Tibial artery (tissue), 4 donors: Measurements from ENCODE around the gene CDC25A.

ENCODE experiments used
- DNase-seq, 2 donors: peaks; one replicate each; pipeline ENCODE4 v3.0.0-alpha.2; 2019
- H3K27ac ChIP-seq, 2 donors: fragments of 200-600 bp; sonication (generic) in 1 of 2; 1 replicate in 1 of 2; 2 replicates in 1 of 2; pipeline ENCODE4 v1.5.1; 2018 to 2019; ENCODE audit warnings: mild to moderate bottlenecking in 1 of 2
- H3K27me3 ChIP-seq, 2 donors: fragments of 200-600 bp; sonication (generic) in 1 of 2; one replicate each; pipeline versions ENCODE4 v1.5.1 to v1.6.0; 2016 to 2019
- H3K36me3 ChIP-seq, 3 donors: fragments of 200-600 bp; sonication (generic) in 2 of 3; one replicate each; pipeline ENCODE4 v1.5.1; 2016 to 2019; ENCODE audit warnings: mild to moderate bottlenecking in 2 of 3
- H3K4me1 ChIP-seq, 4 donors: fragments of 200-600 bp; sonication (generic) in 2 of 4; 1 replicate in 3 of 4; 2 replicates in 1 of 4; pipeline ENCODE4 v1.5.1; 2016 to 2019
- H3K4me3 ChIP-seq, 2 donors: fragments of 200-600 bp; sonication (generic) in 1 of 2; 1 replicate in 1 of 2; 2 replicates in 1 of 2; pipeline ENCODE4 v1.5.1; 2018 to 2019; ENCODE audit warnings: mild to moderate bottlenecking in 2 of 2
- H3K9me3 ChIP-seq, 3 donors: fragments of 200-600 bp; sonication (generic) in 1 of 3; one replicate each; pipeline ENCODE4 v1.5.1; 2016 to 2019
- intact Hi-C: fragments of 100-400 bp; cut with DNase I; formaldehyde crosslinking; loops from one replicate; pipeline ENCODE4 v1.15.0; 2023; ENCODE audit warnings: low total_unique reads
- TF ChIP-seq, protein P1 (sequence below), 2 experiments: fragments of 200-600 bp in 1 of 2; fragments of 450-650 bp in 1 of 2; IDR thresholded peaks; one replicate each; pipeline ENCODE4 v1.5.1; 2017 to 2019; ENCODE audit warnings: antibody characterized with exemption in 2 of 2, mild to moderate bottlenecking in 1 of 2, moderate library complexity in 1 of 2

The CDC25A gene

GRCh38 chr3:48151058-48151806, 37.0 kb downstream of the CDC25A start:
- peak; percentile 67 to 84 for DNase-seq
- TF ChIP-seq, protein P1, sequence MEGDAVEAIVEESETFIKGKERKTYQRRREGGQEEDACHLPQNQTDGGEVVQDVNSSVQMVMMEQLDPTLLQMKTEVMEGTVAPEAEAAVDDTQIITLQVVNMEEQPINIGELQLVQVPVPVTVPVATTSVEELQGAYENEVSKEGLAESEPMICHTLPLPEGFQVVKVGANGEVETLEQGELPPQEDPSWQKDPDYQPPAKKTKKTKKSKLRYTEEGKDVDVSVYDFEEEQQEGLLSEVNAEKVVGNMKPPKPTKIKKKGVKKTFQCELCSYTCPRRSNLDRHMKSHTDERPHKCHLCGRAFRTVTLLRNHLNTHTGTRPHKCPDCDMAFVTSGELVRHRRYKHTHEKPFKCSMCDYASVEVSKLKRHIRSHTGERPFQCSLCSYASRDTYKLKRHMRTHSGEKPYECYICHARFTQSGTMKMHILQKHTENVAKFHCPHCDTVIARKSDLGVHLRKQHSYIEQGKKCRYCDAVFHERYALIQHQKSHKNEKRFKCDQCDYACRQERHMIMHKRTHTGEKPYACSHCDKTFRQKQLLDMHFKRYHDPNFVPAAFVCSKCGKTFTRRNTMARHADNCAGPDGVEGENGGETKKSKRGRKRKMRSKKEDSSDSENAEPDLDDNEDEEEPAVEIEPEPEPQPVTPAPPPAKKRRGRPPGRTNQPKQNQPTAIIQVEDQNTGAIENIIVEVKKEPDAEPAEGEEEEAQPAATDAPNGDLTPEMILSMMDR (IDR thresholded peaks at IDR 0.05) = peak; percentile 79 to 83
- intact Hi-C loops = loop anchor here (5.0 to 10.0 kb wide), 2 partner anchors 156 to 309 kb away; no protein-coding TSS in a partner anchor
- H3K36me3 ChIP-seq = no peaks in the 10 kb centered on the region
- no peak overlapping the region for H3K4me3 ChIP-seq
- no peaks in the 10 kb centered on the region for H3K9me3 ChIP-seq
- H3K27me3 ChIP-seq = no peaks in the 10 kb centered on the region
- peaks cover 0 to 19% (median 8%) of the 10 kb centered on the region in 4 donors for H3K4me1 ChIP-seq
- H3K27ac ChIP-seq = peak overlapping the region in 1 of 2 donors; percentile 28

DNA sequence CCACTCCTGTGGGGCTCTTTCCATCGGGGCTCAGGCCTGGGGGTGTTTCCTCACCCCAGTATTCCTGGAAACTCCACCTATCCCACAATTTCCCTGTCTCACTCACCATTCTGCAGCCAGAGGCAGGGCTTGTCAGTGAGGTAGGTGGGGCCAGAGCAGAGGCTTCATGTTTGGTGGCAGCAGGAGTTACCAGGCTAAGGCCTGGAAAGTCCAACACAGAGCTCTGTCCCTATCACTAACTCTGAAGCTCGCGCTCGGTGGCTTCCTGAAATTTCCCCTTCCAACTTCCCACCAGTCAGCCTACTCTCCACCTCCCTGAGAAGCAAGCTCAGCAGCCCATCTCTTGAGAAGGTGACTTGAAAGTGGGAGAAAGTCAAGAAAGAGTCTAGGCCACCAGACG, 44.2 kb downstream of the CDC25A start:
- TF ChIP-seq, protein P1 (IDR thresholded peaks at IDR 0.05) = no peak
- Histone ChIP-seq H3K4me1 (no peaks in the 10 kb centered on the region), H3K27me3 (no peaks in the 10 kb centered on the region), H3K27ac (no peak overlapping the region), H3K4me3 (no peak overlapping the region), H3K9me3 (no peaks in the 10 kb centered on the region), H3K36me3 (no peaks in the 10 kb centered on the region)
- DNase-seq = no peak
- intact Hi-C loops = no loop called here

- Histone ChIP-seq H3K4me1 (no peaks in the 10 kb centered on the region), H3K27me3 (no peaks in the 10 kb centered on the region), H3K27ac (no peak overlapping the region), H3K36me3 (no peaks in the 10 kb centered on the region), H3K4me3 (no peak overlapping the region), H3K9me3 (no peaks in the 10 kb centered on the region)
- intact Hi-C loops = no loop called here
- TF ChIP-seq, protein P1 (IDR thresholded peaks at IDR 0.05) = no peak
- DNase-seq = no peak
These were observed 44.6 kb downstream of the CDC25A start for GRCh38 chr3:48143567-48143966.

- Histone ChIP-seq H3K9me3 (no peaks in the 10 kb centered on the region), H3K27me3 (no peaks in the 10 kb centered on the region), H3K4me3 (no peak overlapping the region), H3K27ac (no peak overlapping the region), H3K36me3 (no peaks in the 10 kb centered on the region), H3K4me1 (no peaks in the 10 kb centered on the region)
- DNase-seq = no peak
- intact Hi-C loops = no loop called here
- TF ChIP-seq, protein P1 (IDR thresholded peaks at IDR 0.05) = no peak
These were observed 45.8 kb downstream of the CDC25A start for GRCh38 chr3:48142316-48142870.

GRCh38 chr3:48141604-48142137, 46.5 kb downstream of the CDC25A start:
- intact Hi-C loops = no loop called here
- no peaks in the 10 kb centered on the region for H3K36me3 ChIP-seq
- no peak overlapping the region for H3K4me3 ChIP-seq
- TF ChIP-seq, protein P1 (IDR thresholded peaks at IDR 0.05) = no peak
- no peaks in the 10 kb centered on the region for H3K27me3 ChIP-seq
- no peaks in the 10 kb centered on the region for H3K9me3 ChIP-seq
- no peak overlapping the region for H3K27ac ChIP-seq
- DNase-seq = no peak
- no peaks in the 10 kb centered on the region for H3K4me1 ChIP-seq
